ENCODE measurements around the gene CCDC117.

GRCh38 chr22:28791841-28792490 lies 19.5 kb downstream of the CCDC117 start:
- TF ChIP-seq CTCF (IDR thresholded peaks at IDR 0.05) (no peak), POLR2A (IDR thresholded peaks at IDR 0.05; ENCODE audit: low read depth) (no peak), EP300 (IDR thresholded peaks at IDR 0.05) (no peak), POLR2AphosphoS5 (IDR thresholded peaks at IDR 0.05) (no peak)
